ENCODE measurements around the gene IFT122. TPM values are rescaled to one million over a fixed set of nuclear protein-coding genes. Genes with fewer than 3 reads are reported as not detected.

The IFT122 gene
- total RNA-seq, 1 donor from 2014 or later: 20.6 TPM

GRCh38 chr3:129536804-129537203, 96.8 kb downstream of the IFT122 start:
- Mint-ChIP-seq H3K36me3 (ENCODE audit: unreplicated experiment) (no peaks in the 10 kb centered on the region), H3K4me3 (ENCODE audit: unreplicated experiment) (no peak overlapping the region), H3K27me3 (ENCODE audit: unreplicated experiment) (peaks cover 3% of the 10 kb centered on the region), H3K4me1 (ENCODE audit: low read depth, unreplicated experiment) (peaks cover 8% of the 10 kb centered on the region), H3K9me3 (ENCODE audit: unreplicated experiment) (peaks cover 8% of the 10 kb centered on the region), H3K27ac (ENCODE audit: unreplicated experiment) (no peak overlapping the region)
- TF ChIP-seq CTCF (IDR thresholded peaks at IDR 0.05; ENCODE audit: partially characterized antibody, unreplicated experiment): no peak
- DNase-seq: no peak

GRCh38 chr3:129539206-129539605, 99.2 kb downstream of the IFT122 start:
- peaks cover 5% of the 10 kb centered on the region for H3K9me3 Mint-ChIP-seq (ENCODE audit: unreplicated experiment)
- peaks cover 8% of the 10 kb centered on the region for H3K4me1 Mint-ChIP-seq (ENCODE audit: low read depth, unreplicated experiment)
- H3K27ac Mint-ChIP-seq (ENCODE audit: unreplicated experiment): no peak overlapping the region
- no peak overlapping the region for H3K4me3 Mint-ChIP-seq (ENCODE audit: unreplicated experiment)
- H3K27me3 Mint-ChIP-seq (ENCODE audit: unreplicated experiment): peaks cover 2% of the 10 kb centered on the region
- DNase-seq: no peak
- no peak for TF ChIP-seq CTCF (IDR thresholded peaks at IDR 0.05; ENCODE audit: partially characterized antibody, unreplicated experiment)
- no peaks in the 10 kb centered on the region for H3K36me3 Mint-ChIP-seq (ENCODE audit: unreplicated experiment)

- Mint-ChIP-seq H3K9me3 (ENCODE audit: unreplicated experiment) (peaks cover 5% of the 10 kb centered on the region), H3K27me3 (ENCODE audit: unreplicated experiment) (peaks cover 2% of the 10 kb centered on the region), H3K4me3 (ENCODE audit: unreplicated experiment) (no peak overlapping the region), H3K4me1 (ENCODE audit: low read depth, unreplicated experiment) (peaks cover 6% of the 10 kb centered on the region), H3K36me3 (ENCODE audit: unreplicated experiment) (no peaks in the 10 kb centered on the region), H3K27ac (ENCODE audit: unreplicated experiment) (no peak overlapping the region)
- no peak for TF ChIP-seq CTCF (IDR thresholded peaks at IDR 0.05; ENCODE audit: partially characterized antibody, unreplicated experiment)
- no peak for DNase-seq
Observed at GRCh38 chr3:129540776-129541516, 100.9 kb downstream of the IFT122 start.

- Mint-ChIP-seq H3K27ac (ENCODE audit: unreplicated experiment) (no peak overlapping the region), H3K4me3 (ENCODE audit: unreplicated experiment) (no peak overlapping the region), H3K27me3 (ENCODE audit: unreplicated experiment) (peaks cover 2% of the 10 kb centered on the region), H3K9me3 (ENCODE audit: unreplicated experiment) (peaks cover 5% of the 10 kb centered on the region), H3K36me3 (ENCODE audit: unreplicated experiment) (no peaks in the 10 kb centered on the region), H3K4me1 (ENCODE audit: low read depth, unreplicated experiment) (peaks cover 4% of the 10 kb centered on the region)
- no peak for TF ChIP-seq CTCF (IDR thresholded peaks at IDR 0.05; ENCODE audit: partially characterized antibody, unreplicated experiment)
- no peak for DNase-seq
Observed at GRCh38 chr3:129542747-129543146, 102.7 kb downstream of the IFT122 start.

GRCh38 chr3:129543156-129543790, 103.2 kb downstream of the IFT122 start, which contains the start of gene H1-8:
H1-8 (plus strand) TSS chr3:129543175; CDS start chr3:129543219, 44 bp downstream.
- H3K4me3 Mint-ChIP-seq (ENCODE audit: unreplicated experiment): no peak within 1 kb of the TSS
- H3K9me3 Mint-ChIP-seq (ENCODE audit: unreplicated experiment): peaks cover 5% of the 10 kb centered on the region
- no peak within 1 kb of the TSS for H3K27ac Mint-ChIP-seq (ENCODE audit: unreplicated experiment)
- peaks cover 4% of the 10 kb centered on the region for H3K4me1 Mint-ChIP-seq (ENCODE audit: low read depth, unreplicated experiment)
- no peak for DNase-seq
- H3K36me3 Mint-ChIP-seq (ENCODE audit: unreplicated experiment): no peaks in the 10 kb centered on the region
- TF ChIP-seq CTCF (IDR thresholded peaks at IDR 0.05; ENCODE audit: partially characterized antibody, unreplicated experiment): no peak
- peaks cover 4% of the 10 kb centered on the region for H3K27me3 Mint-ChIP-seq (ENCODE audit: unreplicated experiment)

All from glutamatergic neuron (in vitro differentiated cells).